ENCODE measurements around the gene SLC10A7. TPM values are rescaled to one million over a fixed set of nuclear protein-coding genes. Genes with fewer than 3 reads are reported as not detected.

SLC10A7 gene
- total RNA-seq, 1 donor from 2014 or later = 8.9 TPM

DNA sequence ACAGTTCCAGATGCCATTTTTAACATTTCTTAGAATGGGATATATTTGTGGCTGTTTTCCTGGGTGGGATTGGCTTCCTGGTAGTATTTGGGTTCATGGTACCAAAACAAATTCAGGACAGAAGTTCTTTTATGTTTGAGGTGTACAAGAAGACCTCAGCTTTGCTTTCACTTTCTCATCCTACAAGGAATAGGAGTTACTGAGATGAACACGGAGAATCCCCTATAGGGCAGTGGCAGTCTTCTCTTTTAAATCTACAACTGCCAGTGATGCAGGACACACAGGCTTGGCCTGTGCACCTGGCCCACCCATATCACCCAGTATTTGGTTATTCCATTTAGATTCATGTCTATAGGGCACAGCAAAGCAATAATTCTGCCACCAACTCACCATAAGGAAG, 35.2 kb downstream of the SLC10A7 start:
- Histone ChIP-seq H3K79me2 (ENCODE audit: insufficient read depth, low read length) (peaks cover 3% of the 10 kb centered on the region), H2AFZ (ENCODE audit: low read depth, low read length) (no peak overlapping the region), H3K9me3 (ENCODE audit: insufficient read depth, low read depth, low read length) (no peaks in the 10 kb centered on the region), H3K27me3 (ENCODE audit: insufficient read depth, low read length) (no peaks in the 10 kb centered on the region), H3K9ac (ENCODE audit: low read length) (no peak overlapping the region), H3K36me3 (ENCODE audit: insufficient read depth, low read length) (no peaks in the 10 kb centered on the region), H3K4me1 (ENCODE audit: insufficient read depth, low read length) (no peaks in the 10 kb centered on the region), H3K4me2 (ENCODE audit: low read length) (no peak overlapping the region), H3K27ac (ENCODE audit: low read depth, low read length) (no peak overlapping the region), H3K4me3 (ENCODE audit: insufficient read depth, low read depth, low read length) (no peak overlapping the region), H4K20me1 (ENCODE audit: insufficient read depth, low read length) (peaks cover 4% of the 10 kb centered on the region)
- peaks cover 5% of the 10 kb centered on the region for H3K4me1 Mint-ChIP-seq (ENCODE audit: low read depth, unreplicated experiment)
- H3K27me3 Mint-ChIP-seq (ENCODE audit: low read depth, unreplicated experiment) = no peaks in the 10 kb centered on the region
- H3K9me3 Mint-ChIP-seq (ENCODE audit: unreplicated experiment) = peaks cover 6% of the 10 kb centered on the region
- FAIRE-seq (no peak), DNase-seq (ENCODE audit: low read depth) (no peak)
- TF ChIP-seq, protein P1, sequence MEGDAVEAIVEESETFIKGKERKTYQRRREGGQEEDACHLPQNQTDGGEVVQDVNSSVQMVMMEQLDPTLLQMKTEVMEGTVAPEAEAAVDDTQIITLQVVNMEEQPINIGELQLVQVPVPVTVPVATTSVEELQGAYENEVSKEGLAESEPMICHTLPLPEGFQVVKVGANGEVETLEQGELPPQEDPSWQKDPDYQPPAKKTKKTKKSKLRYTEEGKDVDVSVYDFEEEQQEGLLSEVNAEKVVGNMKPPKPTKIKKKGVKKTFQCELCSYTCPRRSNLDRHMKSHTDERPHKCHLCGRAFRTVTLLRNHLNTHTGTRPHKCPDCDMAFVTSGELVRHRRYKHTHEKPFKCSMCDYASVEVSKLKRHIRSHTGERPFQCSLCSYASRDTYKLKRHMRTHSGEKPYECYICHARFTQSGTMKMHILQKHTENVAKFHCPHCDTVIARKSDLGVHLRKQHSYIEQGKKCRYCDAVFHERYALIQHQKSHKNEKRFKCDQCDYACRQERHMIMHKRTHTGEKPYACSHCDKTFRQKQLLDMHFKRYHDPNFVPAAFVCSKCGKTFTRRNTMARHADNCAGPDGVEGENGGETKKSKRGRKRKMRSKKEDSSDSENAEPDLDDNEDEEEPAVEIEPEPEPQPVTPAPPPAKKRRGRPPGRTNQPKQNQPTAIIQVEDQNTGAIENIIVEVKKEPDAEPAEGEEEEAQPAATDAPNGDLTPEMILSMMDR (IDR thresholded peaks at IDR 0.05; ENCODE audit: insufficient read depth, low read depth, low read length) = no peak
- TF ChIP-seq EZH2 (IDR thresholded peaks at IDR 0.05; ENCODE audit: insufficient read depth, low read length) = no peak
- H3K36me3 Mint-ChIP-seq (ENCODE audit: low read depth, unreplicated experiment) = peaks cover 13% of the 10 kb centered on the region
- no peak overlapping the region for H3K4me3 Mint-ChIP-seq (ENCODE audit: unreplicated experiment)
- no peak overlapping the region for H3K27ac Mint-ChIP-seq (ENCODE audit: unreplicated experiment)

DNA sequence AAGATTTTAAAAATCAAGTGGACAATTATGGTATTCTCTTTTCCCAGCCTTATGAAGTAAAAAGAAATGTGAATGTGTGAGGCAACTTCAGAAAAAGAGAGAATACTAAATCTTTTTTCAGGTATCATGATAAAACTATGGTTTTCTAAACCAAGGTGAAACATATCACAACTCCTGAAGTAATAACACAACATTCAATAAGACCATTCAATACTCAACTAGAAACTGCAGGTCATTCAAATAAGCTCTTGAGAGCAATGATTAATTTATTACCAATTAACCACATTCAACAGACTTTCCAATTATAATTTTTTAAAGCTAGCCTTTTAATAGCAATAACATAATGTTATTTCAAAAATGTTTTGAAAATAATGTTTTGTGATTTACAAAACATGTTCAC, 35.8 kb downstream of the SLC10A7 start:
- H3K27ac ChIP-seq (ENCODE audit: low read depth, low read length) = no peak overlapping the region
- H3K36me3 Mint-ChIP-seq (ENCODE audit: low read depth, unreplicated experiment) = peaks cover 17% of the 10 kb centered on the region
- H3K4me2 ChIP-seq (ENCODE audit: low read length) = no peak overlapping the region
- no peaks in the 10 kb centered on the region for H3K27me3 ChIP-seq (ENCODE audit: insufficient read depth, low read length)
- H3K4me3 Mint-ChIP-seq (ENCODE audit: unreplicated experiment) = no peak overlapping the region
- peaks cover 4% of the 10 kb centered on the region for H4K20me1 ChIP-seq (ENCODE audit: insufficient read depth, low read length)
- no peaks in the 10 kb centered on the region for H3K9me3 ChIP-seq (ENCODE audit: insufficient read depth, low read depth, low read length)
- no peaks in the 10 kb centered on the region for H3K36me3 ChIP-seq (ENCODE audit: insufficient read depth, low read length)
- no peak overlapping the region for H3K4me3 ChIP-seq (ENCODE audit: insufficient read depth, low read depth, low read length)
- peaks cover under 1% of the 10 kb centered on the region for H3K4me1 Mint-ChIP-seq (ENCODE audit: low read depth, unreplicated experiment)
- no peak overlapping the region for H2AFZ ChIP-seq (ENCODE audit: low read depth, low read length)
- peaks cover 6% of the 10 kb centered on the region for H3K9me3 Mint-ChIP-seq (ENCODE audit: unreplicated experiment)
- H3K9ac ChIP-seq (ENCODE audit: low read length) = no peak overlapping the region
- no peak for DNase-seq (ENCODE audit: low read depth)
- H3K27ac Mint-ChIP-seq (ENCODE audit: unreplicated experiment) = no peak overlapping the region
- H3K4me1 ChIP-seq (ENCODE audit: insufficient read depth, low read length) = no peaks in the 10 kb centered on the region
- FAIRE-seq = no peak
- no peaks in the 10 kb centered on the region for H3K27me3 Mint-ChIP-seq (ENCODE audit: low read depth, unreplicated experiment)
- peaks cover 3% of the 10 kb centered on the region for H3K79me2 ChIP-seq (ENCODE audit: insufficient read depth, low read length)
- no peak for TF ChIP-seq EZH2 (IDR thresholded peaks at IDR 0.05; ENCODE audit: insufficient read depth, low read length)
- TF ChIP-seq, protein P1 (IDR thresholded peaks at IDR 0.05; ENCODE audit: insufficient read depth, low read depth, low read length) = no peak

DNA sequence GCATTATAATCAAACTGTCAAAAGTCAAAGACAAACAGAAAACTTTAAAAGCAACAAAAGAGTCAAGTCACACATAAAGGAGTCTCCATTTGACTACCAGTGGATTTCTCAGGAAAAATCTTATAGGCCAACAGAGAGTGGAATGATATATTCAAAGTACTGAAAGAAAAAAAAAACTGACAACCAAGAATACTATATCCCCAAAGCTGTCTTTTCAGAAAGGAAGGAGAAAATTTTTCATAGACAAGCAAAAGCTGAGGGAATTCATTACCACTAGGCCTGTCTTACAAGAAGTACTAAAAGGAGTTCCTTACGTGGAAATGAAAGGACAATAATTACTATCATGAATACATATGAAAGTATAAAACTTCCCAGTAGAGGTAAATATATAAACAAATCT, 39.0 kb downstream of the SLC10A7 start:
- Histone ChIP-seq H3K36me3 (ENCODE audit: insufficient read depth, low read length) (no peaks in the 10 kb centered on the region), H3K79me2 (ENCODE audit: insufficient read depth, low read length) (peaks cover 3% of the 10 kb centered on the region), H3K27me3 (ENCODE audit: insufficient read depth, low read length) (no peaks in the 10 kb centered on the region), H3K4me2 (ENCODE audit: low read length) (no peak overlapping the region), H3K4me1 (ENCODE audit: insufficient read depth, low read length) (no peaks in the 10 kb centered on the region), H3K9ac (ENCODE audit: low read length) (no peak overlapping the region), H4K20me1 (ENCODE audit: insufficient read depth, low read length) (no peaks in the 10 kb centered on the region), H2AFZ (ENCODE audit: low read depth, low read length) (no peak overlapping the region), H3K27ac (ENCODE audit: low read depth, low read length) (no peak overlapping the region), H3K9me3 (ENCODE audit: insufficient read depth, low read depth, low read length) (no peaks in the 10 kb centered on the region), H3K4me3 (ENCODE audit: insufficient read depth, low read depth, low read length) (no peak overlapping the region)
- Mint-ChIP-seq H3K4me3 (ENCODE audit: unreplicated experiment) (no peak overlapping the region), H3K36me3 (ENCODE audit: low read depth, unreplicated experiment) (peaks cover 19% of the 10 kb centered on the region), H3K27ac (ENCODE audit: unreplicated experiment) (no peak overlapping the region), H3K27me3 (ENCODE audit: low read depth, unreplicated experiment) (no peaks in the 10 kb centered on the region), H3K9me3 (ENCODE audit: unreplicated experiment) (peaks cover 8% of the 10 kb centered on the region), H3K4me1 (ENCODE audit: low read depth, unreplicated experiment) (peaks cover 4% of the 10 kb centered on the region)
- TF ChIP-seq, protein P1 (IDR thresholded peaks at IDR 0.05; ENCODE audit: insufficient read depth, low read depth, low read length) = no peak
- TF ChIP-seq EZH2 (IDR thresholded peaks at IDR 0.05; ENCODE audit: insufficient read depth, low read length) = no peak
- FAIRE-seq = no peak
- DNase-seq (ENCODE audit: low read depth) = no peak
